ENCODE data around the gene LRP1-AS. TPM values are rescaled to one million over a fixed set of nuclear protein-coding genes. Genes with fewer than 3 reads are reported as not detected.

Gene LRP1-AS
- polyA plus RNA-seq, 1 donor (not counting 4 experiments of a cell fraction or from before 2014, with no cell fraction given): not detected

- H3K36me3 ChIP-seq (ENCODE audit: control insufficient read depth in 2 of 2, extremely low read depth in 1 of 2, insufficient read depth in 2 of 2, low read length in 2 of 2): peaks cover 0 to 14% of the 10 kb centered on the region in 2 experiments
- peak overlapping the region; percentile 65 for H3K9ac ChIP-seq (ENCODE audit: control insufficient read depth, extremely low read depth, insufficient read depth, low read length)
- H3K4me1 ChIP-seq (ENCODE audit: control insufficient read depth, extremely low read depth, insufficient read depth, low read length): peaks cover 18% of the 10 kb centered on the region
- dilution Hi-C loops (cut with MboI; ENCODE audit: extremely low pct_ligation_motif_present, low sequenced_read_pairs): no loop called here
- no peaks in the 10 kb centered on the region for H4K20me1 ChIP-seq (ENCODE audit: control insufficient read depth, extremely low read depth, insufficient read depth, low read length)
- H3K9me3 ChIP-seq (ENCODE audit: control insufficient read depth, low read depth, low read length): no peaks in the 10 kb centered on the region
- no peak overlapping the region for H3K4me3 ChIP-seq (ENCODE audit: control insufficient read depth in 2 of 3, extremely low read depth in 1 of 3, insufficient read depth in 2 of 3, low read depth in 1 of 3, low read length in 3 of 3)
- DNase-seq (ENCODE audit: low read depth, low spot score) (no peak), FAIRE-seq (peak; percentile 71)
- no peaks in the 10 kb centered on the region for H3K79me2 ChIP-seq (ENCODE audit: control insufficient read depth, insufficient read depth, low read length)
- H3K27ac ChIP-seq (ENCODE audit: control insufficient read depth, insufficient read depth, low read length): peak overlapping the region; percentile 79
- no peaks in the 10 kb centered on the region for H3K27me3 ChIP-seq (ENCODE audit: control insufficient read depth, extremely low read depth, insufficient read depth, low read length)
- TF ChIP-seq EZH2 (IDR thresholded peaks at IDR 0.05; ENCODE audit: low read length) (no peak), CTCF (optimal IDR thresholded peaks at IDR 0.05 in 1 of 3, IDR thresholded peaks at IDR 0.05 in 1 of 3, conservative IDR thresholded peaks at IDR 0.05 in 1 of 3; ENCODE audit: extremely low read depth in 1 of 3, insufficient read depth in 2 of 3, low read length in 3 of 3) (peak in 2 of 3 experiments; percentile 12 to 20)
- H3K9me1 ChIP-seq (ENCODE audit: control insufficient read depth, extremely low read depth, insufficient read depth, low read length): no peaks in the 10 kb centered on the region
- H2AFZ ChIP-seq (ENCODE audit: control insufficient read depth, low read length): peak overlapping the region; percentile 16
- peak overlapping the region; percentile 61 for H3K4me2 ChIP-seq (ENCODE audit: control insufficient read depth, extremely low read depth, insufficient read depth, low read depth, low read length)
These were observed 4.6 kb upstream of the LRP1-AS start for GRCh38 chr12:57151741-57152630.

- DNase-seq (ENCODE audit: low read depth, low spot score) (no peak), FAIRE-seq (no peak)
- Histone ChIP-seq H3K4me2 (ENCODE audit: control insufficient read depth, extremely low read depth, insufficient read depth, low read depth, low read length) (no peak overlapping the region), H3K9me1 (ENCODE audit: control insufficient read depth, extremely low read depth, insufficient read depth, low read length) (no peaks in the 10 kb centered on the region), H2AFZ (ENCODE audit: control insufficient read depth, low read length) (no peak overlapping the region), H3K27me3 (ENCODE audit: control insufficient read depth, extremely low read depth, insufficient read depth, low read length) (no peaks in the 10 kb centered on the region), H3K9me3 (ENCODE audit: control insufficient read depth, low read depth, low read length) (no peaks in the 10 kb centered on the region), H4K20me1 (ENCODE audit: control insufficient read depth, extremely low read depth, insufficient read depth, low read length) (no peaks in the 10 kb centered on the region), H3K4me1 (ENCODE audit: control insufficient read depth, extremely low read depth, insufficient read depth, low read length) (peaks cover 18% of the 10 kb centered on the region), H3K36me3 (ENCODE audit: control insufficient read depth in 2 of 2, extremely low read depth in 1 of 2, insufficient read depth in 2 of 2, low read length in 2 of 2) (peaks cover 0 to 19% of the 10 kb centered on the region in 2 experiments), H3K4me3 (ENCODE audit: control insufficient read depth in 2 of 3, extremely low read depth in 1 of 3, insufficient read depth in 2 of 3, low read depth in 1 of 3, low read length in 3 of 3) (no peak overlapping the region), H3K79me2 (ENCODE audit: control insufficient read depth, insufficient read depth, low read length) (no peaks in the 10 kb centered on the region), H3K27ac (ENCODE audit: control insufficient read depth, insufficient read depth, low read length) (no peak overlapping the region), H3K9ac (ENCODE audit: control insufficient read depth, extremely low read depth, insufficient read depth, low read length) (no peak overlapping the region)
- dilution Hi-C loops (cut with MboI; ENCODE audit: extremely low pct_ligation_motif_present, low sequenced_read_pairs): no loop called here
- TF ChIP-seq CTCF (optimal IDR thresholded peaks at IDR 0.05 in 1 of 3, IDR thresholded peaks at IDR 0.05 in 1 of 3, conservative IDR thresholded peaks at IDR 0.05 in 1 of 3; ENCODE audit: extremely low read depth in 1 of 3, insufficient read depth in 2 of 3, low read length in 3 of 3) (no peak), EZH2 (IDR thresholded peaks at IDR 0.05; ENCODE audit: low read length) (no peak)
These were observed 3.1 kb upstream of the LRP1-AS start for GRCh38 chr12:57150400-57151000.

Measured in keratinocyte (primary cell).